GM12891 (cell line): ENCODE data around the gene STK10.
A peak's percentile ranks its signal among the peaks of the same experiment; 100 is the strongest.

Experiments
- DNase-seq: peaks from one replicate; pipeline ENCODE4 v3.0.0; 2011; ENCODE audit warnings: low spot score; ENCODE audit not compliant: insufficient read length
- FAIRE-seq: peaks from 2 replicates; lab custom pipeline; 2011; peaks lifted over from hg19 to GRCh38; lab: Jason Lieb, UNC
- PAX5 ChIP-seq: IDR thresholded peaks from 2 replicates; pipeline ENCODE4 v1.6.1; 2011; ENCODE audit warnings: low read length, moderate library complexity, mild to moderate bottlenecking; ENCODE audit not compliant: insufficient read depth, severe bottlenecking
- POLR2A ChIP-seq: IDR thresholded peaks from 2 replicates; pipeline ENCODE4 v1.6.1; 2011; ENCODE audit warnings: low read depth, low read length, control low read depth
- POLR2AphosphoS5 ChIP-seq: IDR thresholded peaks from 2 replicates; pipeline ENCODE4 v1.6.1; 2011; ENCODE audit warnings: low read depth, low read length, control low read depth
- POU2F2 ChIP-seq: IDR thresholded peaks from 2 replicates; pipeline ENCODE4 v1.6.1; 2011; ENCODE audit warnings: low read depth, mild to moderate bottlenecking, control low read depth, low read length, moderate library complexity
- SPI1 ChIP-seq: IDR thresholded peaks from 2 replicates; pipeline ENCODE4 v1.6.1; 2011; ENCODE audit warnings: low read depth, low read length, control low read depth
- TAF1 ChIP-seq: IDR thresholded peaks from 2 replicates; pipeline ENCODE4 v1.6.1; 2011; ENCODE audit warnings: low read depth, low read length, control low read depth

The STK10 gene

GRCh38 chr5:172008111-172008455 is 179.9 kb downstream of the STK10 start:
- no peak for TF ChIP-seq POLR2AphosphoS5
- TF ChIP-seq TAF1 = no peak
- no peak for TF ChIP-seq PAX5
- TF ChIP-seq POU2F2 = no peak
- no peak for TF ChIP-seq SPI1
- TF ChIP-seq POLR2A = no peak
- FAIRE-seq = no peak
- no peak for DNase-seq

- TF ChIP-seq SPI1 = peak; percentile 62
- no peak for TF ChIP-seq TAF1
- no peak for TF ChIP-seq POU2F2
- FAIRE-seq = peak; percentile 52
- no peak for DNase-seq
Observed at GRCh38 chr5:172007175-172008110, 180.6 kb downstream of the STK10 start.

GRCh38 chr5:172006321-172007174 is 181.5 kb downstream of the STK10 start, which contains the start of gene FBXW11:
FBXW11 (minus strand) TSS chr5:172006638; CDS start chr5:172006502, 136 bp downstream.
- FAIRE-seq = peak; percentile 98
- peak; percentile 85 for DNase-seq

GRCh38 chr5:172005708-172006320 is 182.2 kb downstream of the STK10 start:
- no peak for DNase-seq
- TF ChIP-seq PAX5 (no peak), TAF1 (no peak), POLR2A (no peak), POLR2AphosphoS5 (no peak), POU2F2 (no peak), SPI1 (no peak)
- no peak for FAIRE-seq

More at GRCh38 chr5:172006321-172007174, 181.5 kb downstream of the STK10 start, which contains the start of gene FBXW11:
- TF ChIP-seq SPI1 (0 out of 2 replicates have a peak, but pooled peaks have one; percentile 33), PAX5 (no peak), POU2F2 (no peak), POLR2A (peak; percentile 93), TAF1 (peak; percentile 72), POLR2AphosphoS5 (peak; percentile 90)

GRCh38 chr5:172004824-172005237 is 183.2 kb downstream of the STK10 start:
- peak; percentile 35 for FAIRE-seq
- TF ChIP-seq TAF1 (no peak), SPI1 (peak; percentile 54), POU2F2 (no peak)
- DNase-seq = no peak

GRCh38 chr5:172003746-172004145 is 184.3 kb downstream of the STK10 start:
- TF ChIP-seq POU2F2 = no peak
- TF ChIP-seq TAF1 = no peak
- no peak for TF ChIP-seq POLR2A
- TF ChIP-seq PAX5 = no peak
- TF ChIP-seq SPI1 = no peak
- TF ChIP-seq POLR2AphosphoS5 = no peak
- no peak for FAIRE-seq
- no peak for DNase-seq

GRCh38 chr5:172002840-172003512 is 185.0 kb downstream of the STK10 start:
- no peak for TF ChIP-seq PAX5
- no peak for TF ChIP-seq POU2F2
- no peak for TF ChIP-seq POLR2A
- TF ChIP-seq TAF1 = no peak
- no peak for TF ChIP-seq POLR2AphosphoS5
- peak; percentile 77 for TF ChIP-seq SPI1
- DNase-seq (no peak), FAIRE-seq (no peak)

- DNase-seq (no peak), FAIRE-seq (no peak)
- TF ChIP-seq TAF1 = no peak
- no peak for TF ChIP-seq POLR2A
- no peak for TF ChIP-seq PAX5
- no peak for TF ChIP-seq POLR2AphosphoS5
Observed at GRCh38 chr5:172002310-172002709, 185.7 kb downstream of the STK10 start.

- DNase-seq (no peak), FAIRE-seq (peak; percentile 81)
- TF ChIP-seq SPI1 (no peak), PAX5 (no peak), POLR2A (no peak), TAF1 (no peak), POU2F2 (no peak), POLR2AphosphoS5 (no peak)
Observed at GRCh38 chr5:171999877-172000276, 188.1 kb downstream of the STK10 start.
